Body of pancreas (tissue), 4 donors: ENCODE measurements around the gene ARHGAP4.

Experiments
- POLR2A ChIP-seq, 3 donors: fragments of 450-650 bp; IDR thresholded peaks; one replicate each; pipeline ENCODE4 v1.6.1; 2016; ENCODE audit warnings: antibody characterized with exemption in 3 of 3, mild to moderate bottlenecking in 2 of 3
- TF ChIP-seq, protein P1 (sequence below), 7 experiments: fragments of 450-650 bp in 4 of 7; fragments of 200-600 bp in 3 of 7; sonication (generic) in 3 of 7; IDR thresholded peaks; one replicate each; pipeline ENCODE4 v1.5.1; 2016 to 2019; ENCODE audit warnings: antibody characterized with exemption in 7 of 7

DNA sequence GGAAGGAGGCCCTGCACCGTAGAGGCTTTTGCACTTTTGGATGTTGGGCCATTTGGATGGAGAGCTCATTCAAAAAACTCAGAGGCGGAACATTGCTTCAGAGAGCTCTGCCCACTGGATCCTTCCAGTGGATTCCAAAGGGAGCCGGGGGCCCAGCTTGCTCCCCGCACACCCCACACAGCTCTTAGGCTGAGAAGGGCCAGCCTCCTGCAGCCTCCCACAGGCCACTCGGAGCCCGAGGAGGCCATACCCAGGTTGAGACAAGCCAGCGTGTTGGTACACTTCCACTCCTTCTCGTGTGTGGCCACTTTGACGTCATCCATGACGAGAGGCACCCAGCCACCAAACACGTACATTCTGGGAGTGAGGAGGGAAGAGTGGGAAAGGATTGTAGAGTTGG lies 35.2 kb upstream of the ARHGAP4 start:
- TF ChIP-seq, protein P1, sequence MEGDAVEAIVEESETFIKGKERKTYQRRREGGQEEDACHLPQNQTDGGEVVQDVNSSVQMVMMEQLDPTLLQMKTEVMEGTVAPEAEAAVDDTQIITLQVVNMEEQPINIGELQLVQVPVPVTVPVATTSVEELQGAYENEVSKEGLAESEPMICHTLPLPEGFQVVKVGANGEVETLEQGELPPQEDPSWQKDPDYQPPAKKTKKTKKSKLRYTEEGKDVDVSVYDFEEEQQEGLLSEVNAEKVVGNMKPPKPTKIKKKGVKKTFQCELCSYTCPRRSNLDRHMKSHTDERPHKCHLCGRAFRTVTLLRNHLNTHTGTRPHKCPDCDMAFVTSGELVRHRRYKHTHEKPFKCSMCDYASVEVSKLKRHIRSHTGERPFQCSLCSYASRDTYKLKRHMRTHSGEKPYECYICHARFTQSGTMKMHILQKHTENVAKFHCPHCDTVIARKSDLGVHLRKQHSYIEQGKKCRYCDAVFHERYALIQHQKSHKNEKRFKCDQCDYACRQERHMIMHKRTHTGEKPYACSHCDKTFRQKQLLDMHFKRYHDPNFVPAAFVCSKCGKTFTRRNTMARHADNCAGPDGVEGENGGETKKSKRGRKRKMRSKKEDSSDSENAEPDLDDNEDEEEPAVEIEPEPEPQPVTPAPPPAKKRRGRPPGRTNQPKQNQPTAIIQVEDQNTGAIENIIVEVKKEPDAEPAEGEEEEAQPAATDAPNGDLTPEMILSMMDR (IDR thresholded peaks at IDR 0.05), result no peak
- TF ChIP-seq POLR2A (IDR thresholded peaks at IDR 0.05), result no peak
